Measurements from ENCODE around the gene CFAP70.
A peak's percentile ranks its signal among the peaks of the same experiment; 100 is the strongest.
"Not testable (repeated sequence)": the region's sequence is repeated elsewhere in the genome, so short reads cannot be mapped to it uniquely, and the experiment has no call there.

CFAP70 gene

GRCh38 chr10:73293461-73293860 is 65.2 kb downstream of the CFAP70 start:
- no peak overlapping the region for H3K4me3 ChIP-seq (ENCODE audit: extremely low read depth, insufficient read depth, low read length, poor library complexity, severe bottlenecking)
- H3K27ac ChIP-seq (ENCODE audit: low read depth, low read length, severe bottlenecking) = no peak overlapping the region
- H3K9me3 ChIP-seq (ENCODE audit: control insufficient read depth, low read length) = no peaks in the 10 kb centered on the region
- no peaks in the 10 kb centered on the region for H3K4me1 ChIP-seq (ENCODE audit: control insufficient read depth, insufficient read depth, low read length, poor library complexity, severe bottlenecking)
- 85 to 90% methylated on average over 2 of the region's 3 CpGs for WGBS, 2 experiments (ENCODE audit: insufficient coverage in 2 of 2)
- H3K36me3 ChIP-seq (ENCODE audit: control insufficient read depth, insufficient read depth, low read length) = no peaks in the 10 kb centered on the region

DNA sequence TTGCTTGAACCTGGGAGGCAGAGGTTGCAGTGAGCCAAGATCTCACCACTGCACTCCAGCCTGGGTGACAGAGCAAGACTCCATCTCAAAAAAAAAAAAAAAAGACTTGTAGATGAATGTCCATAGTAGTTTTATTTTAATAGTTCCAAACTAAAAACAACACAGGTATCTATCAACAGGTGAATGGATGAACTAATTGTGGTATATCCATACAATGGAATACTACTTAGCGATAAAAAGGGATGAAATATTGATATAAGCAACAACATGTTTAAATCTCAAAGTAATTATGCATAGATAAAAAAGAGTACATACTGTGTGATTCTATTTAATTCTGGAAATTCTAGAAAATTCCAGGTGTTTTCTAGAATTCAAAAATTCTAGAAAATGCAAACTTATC is 68.7 kb downstream of the CFAP70 start:
- no CpG with 5 or more reads among the region's 1 CpG for WGBS, 2 experiments (ENCODE audit: insufficient coverage in 2 of 2)
- no peaks in the 10 kb centered on the region for H3K36me3 ChIP-seq (ENCODE audit: control insufficient read depth, insufficient read depth, low read length)
- no peaks in the 10 kb centered on the region for H3K9me3 ChIP-seq (ENCODE audit: control insufficient read depth, low read length)
- H3K4me1 ChIP-seq (ENCODE audit: control insufficient read depth, insufficient read depth, low read length, poor library complexity, severe bottlenecking) = no peaks in the 10 kb centered on the region
- no peak overlapping the region for H3K27ac ChIP-seq (ENCODE audit: low read depth, low read length, severe bottlenecking)
- no peak overlapping the region for H3K4me3 ChIP-seq (ENCODE audit: extremely low read depth, insufficient read depth, low read length, poor library complexity, severe bottlenecking)

DNA sequence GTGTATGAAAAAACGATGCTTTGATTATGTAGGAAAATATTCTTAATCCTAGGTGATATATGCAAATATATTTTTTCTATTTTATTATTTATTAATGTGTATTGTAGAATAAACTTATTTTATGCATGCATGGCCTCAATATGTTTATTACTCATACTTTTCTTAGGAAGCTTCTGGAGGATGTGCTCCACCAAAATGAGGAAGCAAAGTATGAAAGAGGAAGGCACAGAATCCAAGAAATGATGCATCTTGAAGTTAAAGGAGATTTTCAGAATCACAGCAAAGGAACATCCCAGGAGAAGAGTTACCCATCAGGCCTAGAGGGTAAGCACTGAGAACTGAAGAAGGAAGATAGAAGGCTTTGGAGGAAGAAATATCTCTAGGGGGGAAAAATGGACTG is 71.2 kb downstream of the CFAP70 start:
- Histone ChIP-seq H3K36me3 (ENCODE audit: control insufficient read depth, insufficient read depth, low read length) (no peaks in the 10 kb centered on the region), H3K4me1 (ENCODE audit: control insufficient read depth, insufficient read depth, low read length, poor library complexity, severe bottlenecking) (no peaks in the 10 kb centered on the region), H3K9me3 (ENCODE audit: control insufficient read depth, low read length) (no peaks in the 10 kb centered on the region), H3K27ac (ENCODE audit: low read depth, low read length, severe bottlenecking) (no peak overlapping the region), H3K4me3 (ENCODE audit: extremely low read depth, insufficient read depth, low read length, poor library complexity, severe bottlenecking) (no peak overlapping the region)
- WGBS, 2 experiments (ENCODE audit: insufficient coverage in 2 of 2) = no CpG with 5 or more reads among the region's 1 CpG

DNA sequence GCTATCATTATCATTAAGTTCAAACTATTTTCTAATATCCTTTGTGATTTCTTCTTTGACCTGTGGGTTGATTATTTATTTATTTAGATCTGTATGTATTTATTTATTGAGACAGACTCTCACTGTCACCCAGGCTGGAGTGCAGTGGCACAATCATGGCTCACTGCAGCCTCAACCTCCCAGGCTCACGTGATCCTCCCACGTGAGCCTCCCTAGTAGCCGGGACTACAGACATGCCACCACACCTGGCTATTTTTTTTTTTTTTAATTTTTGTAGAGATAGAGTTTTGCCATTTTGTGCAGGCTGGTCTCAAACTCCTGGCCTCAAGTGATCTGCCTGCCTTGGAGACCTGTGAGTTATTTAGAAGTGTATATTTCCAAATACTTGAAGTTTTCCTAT is 77.6 kb downstream of the CFAP70 start:
- Histone ChIP-seq H3K9me3 (ENCODE audit: control insufficient read depth, low read length) (no peaks in the 10 kb centered on the region), H3K4me3 (ENCODE audit: extremely low read depth, insufficient read depth, low read length, poor library complexity, severe bottlenecking) (no peak overlapping the region), H3K36me3 (ENCODE audit: control insufficient read depth, insufficient read depth, low read length) (no peaks in the 10 kb centered on the region), H3K27ac (ENCODE audit: low read depth, low read length, severe bottlenecking) (no peak overlapping the region), H3K4me1 (ENCODE audit: control insufficient read depth, insufficient read depth, low read length, poor library complexity, severe bottlenecking) (no peaks in the 10 kb centered on the region)
- no CpG with 5 or more reads among the region's 3 CpGs for WGBS, 2 experiments (ENCODE audit: insufficient coverage in 2 of 2)

GRCh38 chr10:73264423-73264822 is 94.2 kb downstream of the CFAP70 start:
- Histone ChIP-seq H3K4me1 (ENCODE audit: control insufficient read depth, insufficient read depth, low read length, poor library complexity, severe bottlenecking) (no peaks in the 10 kb centered on the region), H3K9me3 (ENCODE audit: control insufficient read depth, low read length) (peaks cover 6% of the 10 kb centered on the region), H3K27ac (ENCODE audit: low read depth, low read length, severe bottlenecking) (no peak overlapping the region), H3K4me3 (ENCODE audit: extremely low read depth, insufficient read depth, low read length, poor library complexity, severe bottlenecking) (no peak overlapping the region), H3K36me3 (ENCODE audit: control insufficient read depth, insufficient read depth, low read length) (no peaks in the 10 kb centered on the region)
- WGBS, 2 experiments (ENCODE audit: insufficient coverage in 2 of 2) = no CpG with 5 or more reads among the region's 2 CpGs

DNA sequence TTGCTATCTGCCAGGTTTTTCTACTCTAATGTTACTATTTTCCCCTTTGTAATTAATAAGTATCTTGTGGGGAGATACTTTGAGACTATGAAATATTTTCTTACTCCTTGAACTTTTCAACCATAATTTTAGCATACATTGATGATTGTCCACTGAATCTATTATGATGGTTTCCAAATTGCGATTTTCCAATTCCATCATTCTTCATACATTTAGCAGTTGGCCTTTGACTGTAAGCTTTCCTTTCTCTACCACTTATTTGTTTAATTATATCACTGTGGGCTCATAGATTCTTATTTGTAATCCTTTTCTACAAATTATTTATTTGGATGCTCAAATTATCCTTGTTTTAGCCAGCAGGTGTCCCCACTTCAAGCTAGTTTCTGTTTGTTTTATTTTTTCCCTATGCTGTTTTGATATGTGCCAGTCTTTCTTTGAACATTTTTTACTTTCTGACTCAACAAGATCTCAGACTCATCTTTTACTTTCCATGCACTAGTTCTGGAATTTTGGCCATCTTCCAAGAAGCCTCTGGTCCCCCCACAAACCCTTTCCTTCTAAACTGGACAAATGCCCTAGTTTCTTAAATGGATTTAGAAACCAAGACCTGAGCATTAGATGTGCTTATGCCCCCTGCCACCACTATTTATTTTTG is 94.8 kb downstream of the CFAP70 start:
- Histone ChIP-seq H3K4me3 (ENCODE audit: extremely low read depth, insufficient read depth, low read length, poor library complexity, severe bottlenecking) (no peak overlapping the region), H3K36me3 (ENCODE audit: control insufficient read depth, insufficient read depth, low read length) (no peaks in the 10 kb centered on the region), H3K27ac (ENCODE audit: low read depth, low read length, severe bottlenecking) (no peak overlapping the region), H3K4me1 (ENCODE audit: control insufficient read depth, insufficient read depth, low read length, poor library complexity, severe bottlenecking) (no peaks in the 10 kb centered on the region), H3K9me3 (ENCODE audit: control insufficient read depth, low read length) (peaks cover 7% of the 10 kb centered on the region)
- no CpG with 5 or more reads among the region's 1 CpG for WGBS, 2 experiments (ENCODE audit: insufficient coverage in 2 of 2)

DNA sequence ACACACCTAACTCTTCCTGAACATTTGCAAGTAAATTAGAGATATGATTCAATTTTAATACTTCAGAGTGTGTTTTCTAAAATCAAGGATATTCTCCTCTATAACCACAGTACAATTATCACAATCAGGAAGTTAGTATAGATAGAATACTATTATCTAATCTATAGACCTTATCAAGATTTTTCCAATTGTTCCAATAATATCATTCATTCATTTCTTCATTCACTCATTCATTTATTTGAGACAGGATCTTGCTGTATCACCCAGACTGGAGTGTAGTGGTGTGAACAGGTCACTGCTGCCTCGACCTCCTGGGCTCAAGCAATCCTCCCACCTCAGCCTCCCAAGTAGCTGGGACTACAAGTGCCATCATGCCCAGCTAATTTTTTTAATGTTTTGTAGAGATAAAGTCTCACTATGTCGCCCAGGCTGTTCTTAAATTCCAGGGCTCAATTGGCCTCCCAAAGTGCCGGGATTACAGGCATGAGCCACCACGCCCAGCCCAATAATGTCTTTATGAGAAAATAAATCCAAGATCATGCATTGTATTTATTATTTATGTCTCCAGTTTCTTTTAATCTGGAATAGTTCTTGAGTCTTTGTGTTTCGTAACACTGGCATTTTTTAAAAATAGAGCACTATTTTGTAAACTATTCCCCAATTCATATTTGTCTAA is 95.6 kb downstream of the CFAP70 start:
- Histone ChIP-seq H3K27ac (ENCODE audit: low read depth, low read length, severe bottlenecking) (no peak overlapping the region), H3K4me1 (ENCODE audit: control insufficient read depth, insufficient read depth, low read length, poor library complexity, severe bottlenecking) (no peaks in the 10 kb centered on the region), H3K9me3 (ENCODE audit: control insufficient read depth, low read length) (peaks cover 11% of the 10 kb centered on the region), H3K36me3 (ENCODE audit: control insufficient read depth, insufficient read depth, low read length) (no peaks in the 10 kb centered on the region), H3K4me3 (ENCODE audit: extremely low read depth, insufficient read depth, low read length, poor library complexity, severe bottlenecking) (no peak overlapping the region)
- 84 to 100% methylated on average over 1 to 3 of the region's 5 CpGs for WGBS, 2 experiments (ENCODE audit: insufficient coverage in 2 of 2)

- WGBS, 2 experiments (ENCODE audit: insufficient coverage in 2 of 2) = 78 to 100% methylated on average over 1 to 3 of the region's 4 CpGs
- Histone ChIP-seq H3K9me3 (ENCODE audit: control insufficient read depth, low read length) (peaks cover 11% of the 10 kb centered on the region), H3K36me3 (ENCODE audit: control insufficient read depth, insufficient read depth, low read length) (no peaks in the 10 kb centered on the region), H3K27ac (ENCODE audit: low read depth, low read length, severe bottlenecking) (no peak overlapping the region), H3K4me1 (ENCODE audit: control insufficient read depth, insufficient read depth, low read length, poor library complexity, severe bottlenecking) (no peaks in the 10 kb centered on the region), H3K4me3 (ENCODE audit: extremely low read depth, insufficient read depth, low read length, poor library complexity, severe bottlenecking) (no peak overlapping the region)
Observed at GRCh38 chr10:73262105-73262730, 96.4 kb downstream of the CFAP70 start.

GRCh38 chr10:73261362-73261995 is 97.2 kb downstream of the CFAP70 start:
- H3K4me3 ChIP-seq (ENCODE audit: extremely low read depth, insufficient read depth, low read length, poor library complexity, severe bottlenecking) = no peak overlapping the region
- peaks cover 11% of the 10 kb centered on the region for H3K9me3 ChIP-seq (ENCODE audit: control insufficient read depth, low read length)
- WGBS, 2 experiments (ENCODE audit: insufficient coverage in 2 of 2) = 92 to 97% methylated on average over 7 to 8 of the region's 9 CpGs
- no peaks in the 10 kb centered on the region for H3K36me3 ChIP-seq (ENCODE audit: control insufficient read depth, insufficient read depth, low read length)
- no peak overlapping the region for H3K27ac ChIP-seq (ENCODE audit: low read depth, low read length, severe bottlenecking)
- H3K4me1 ChIP-seq (ENCODE audit: control insufficient read depth, insufficient read depth, low read length, poor library complexity, severe bottlenecking) = no peaks in the 10 kb centered on the region

- not testable (repeated sequence) for H3K27ac ChIP-seq (ENCODE audit: low read depth, low read length, severe bottlenecking); H3K4me3 ChIP-seq (ENCODE audit: extremely low read depth, insufficient read depth, low read length, poor library complexity, severe bottlenecking); H3K4me1 ChIP-seq (ENCODE audit: control insufficient read depth, insufficient read depth, low read length, poor library complexity, severe bottlenecking); H3K36me3 ChIP-seq (ENCODE audit: control insufficient read depth, insufficient read depth, low read length)
- 96% methylated on average over 7 to 8 of the region's 10 CpGs for WGBS, 2 experiments (ENCODE audit: insufficient coverage in 2 of 2)
- H3K9me3 ChIP-seq (ENCODE audit: control insufficient read depth, low read length) = peaks cover 11% of the 10 kb centered on the region
Observed at GRCh38 chr10:73258612-73259011, 100.1 kb downstream of the CFAP70 start.

- peak overlapping the region; percentile 70 for H3K4me3 ChIP-seq (ENCODE audit: extremely low read depth, insufficient read depth, low read length, poor library complexity, severe bottlenecking)
- H3K4me1 ChIP-seq (ENCODE audit: control insufficient read depth, insufficient read depth, low read length, poor library complexity, severe bottlenecking) = peaks cover 10% of the 10 kb centered on the region
- 0 to 10% methylated on average over 2 to 4 of the region's 4 CpGs for WGBS, 2 experiments (ENCODE audit: insufficient coverage in 2 of 2)
- H3K9me3 ChIP-seq (ENCODE audit: control insufficient read depth, low read length) = no peaks in the 10 kb centered on the region
- peaks cover 25% of the 10 kb centered on the region for H3K36me3 ChIP-seq (ENCODE audit: control insufficient read depth, insufficient read depth, low read length)
- peak overlapping the region; percentile 91 for H3K27ac ChIP-seq (ENCODE audit: low read depth, low read length, severe bottlenecking)
Observed at GRCh38 chr10:73253225-73253555, 105.5 kb downstream of the CFAP70 start.
